Smooth muscle cell of the brain vasculature (primary cell): Measurements from ENCODE around the gene SRXN1.
"Not testable (repeated sequence)": the region's sequence is repeated elsewhere in the genome, so short reads cannot be mapped to it uniquely, and the experiment has no call there.

Source experiments
- DNase-seq: peaks from one replicate; pipeline ENCODE4 v3.0.0-alpha.2; 2012; ENCODE audit warnings: low read depth, low spot score

The SRXN1 gene

GRCh38 chr20:655726-656624, 3.0 kb upstream of the SRXN1 start:
- DNase-seq, result no peak

- no peak for DNase-seq
Measured at GRCh38 chr20:654417-654750, 1.4 kb upstream of the SRXN1 start.

- DNase-seq, result no peak
Measured at GRCh38 chr20:653590-654416, 803 bp upstream of the SRXN1 start.

- DNase-seq, result no peak
Measured at GRCh38 chr20:652615-653109, 338 bp downstream of the SRXN1 start.

GRCh38 chr20:651713-652614, 1.0 kb downstream of the SRXN1 start:
- DNase-seq, result no peak

GRCh38 chr20:650954-651353, 2.0 kb downstream of the SRXN1 start:
- DNase-seq, result no peak

GRCh38 chr20:650281-650680, 2.7 kb downstream of the SRXN1 start:
- no peak for DNase-seq

GRCh38 chr20:647479-648019, 5.5 kb downstream of the SRXN1 start:
- DNase-seq, result no peak

GRCh38 chr20:646868-647233, 6.1 kb downstream of the SRXN1 start:
- DNase-seq, result no peak

- DNase-seq, result no peak
Measured at GRCh38 chr20:646107-646867, 6.7 kb downstream of the SRXN1 start.

GRCh38 chr20:645318-646106, 7.5 kb downstream of the SRXN1 start:
- DNase-seq, result peak; percentile 26

GRCh38 chr20:644692-645317, 8.2 kb downstream of the SRXN1 start:
- no peak for DNase-seq

GRCh38 chr20:642398-643174, 10.4 kb downstream of the SRXN1 start:
- no peak for DNase-seq

GRCh38 chr20:642013-642397, 11.0 kb downstream of the SRXN1 start:
- not testable (repeated sequence) for DNase-seq

GRCh38 chr20:641516-641875, 11.5 kb downstream of the SRXN1 start:
- DNase-seq, result no peak

- no peak for DNase-seq
Measured at GRCh38 chr20:640674-641515, 12.1 kb downstream of the SRXN1 start.

- DNase-seq, result no peak
Measured at GRCh38 chr20:638579-638978, 14.4 kb downstream of the SRXN1 start.

- DNase-seq, result no peak
Measured at GRCh38 chr20:637559-637958, 15.4 kb downstream of the SRXN1 start.
